HG03520 (cell line): ENCODE measurements around the gene PSMC1.
"Not testable (repeated sequence)": the region's sequence is repeated elsewhere in the genome, so short reads cannot be mapped to it uniquely, and the experiment has no call there.

Experiments used
- ATAC-seq: cut with Tn5 transposase; IDR thresholded peaks from one replicate; pipeline ENCODE4 v1.9.1; 2021; ENCODE audit warnings: mild to moderate bottlenecking, moderate library complexity; ENCODE audit not compliant: unreplicated experiment

Gene PSMC1

DNA sequence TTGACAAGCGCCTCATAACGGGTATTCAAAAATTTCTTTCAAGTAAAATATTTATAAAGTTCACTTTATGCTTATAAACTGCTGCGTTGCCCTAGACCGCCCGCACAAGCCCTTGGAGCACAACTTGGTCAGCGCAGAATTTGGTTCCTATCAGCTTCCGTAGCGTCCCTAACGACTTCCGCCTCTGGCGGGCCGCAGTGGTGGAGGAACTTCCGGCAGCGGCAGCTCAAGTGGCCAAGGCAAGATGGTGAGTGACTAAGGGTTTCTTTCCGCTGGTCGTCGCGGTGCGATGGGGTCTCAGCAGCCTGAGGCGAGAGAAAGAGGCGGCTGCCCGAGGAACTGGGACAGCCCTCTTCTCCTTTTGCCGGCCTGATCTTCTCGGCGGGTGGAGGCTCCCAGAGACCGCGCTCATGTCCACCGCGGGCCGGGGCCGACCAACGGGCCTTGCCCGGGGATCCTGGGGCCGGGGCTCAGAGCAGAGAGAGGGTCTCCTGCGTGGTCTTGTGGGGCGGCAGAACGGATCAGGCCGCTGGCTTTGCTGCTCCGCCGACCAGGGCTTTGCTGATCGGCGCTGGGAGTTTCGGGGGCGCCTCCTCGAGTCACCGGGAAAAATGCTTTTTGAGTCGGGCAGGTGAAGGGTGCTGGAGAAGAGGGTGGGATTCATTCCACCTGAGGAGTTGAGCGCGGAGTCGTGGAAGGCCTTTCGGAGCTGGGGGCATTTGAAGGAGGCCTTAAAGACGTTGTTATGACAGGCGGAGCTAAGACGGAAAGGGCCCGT is at the start of gene PSMC1:
Gene PSMC1, plus strand, starts transcription at position 200 of the 778 bp plus-strand sequence. Its CDS starts 45 bp downstream, at position 245.
- ATAC-seq: peak; percentile 95

GRCh38 chr14:90213099-90213748 is 43.1 kb upstream of the PSMC1 start:
- ATAC-seq: no peak

- ATAC-seq: no peak
Measured at GRCh38 chr14:90228478-90228877, 27.9 kb upstream of the PSMC1 start.

- not testable (repeated sequence) for ATAC-seq
Measured at GRCh38 chr14:90229942-90230341, 26.4 kb upstream of the PSMC1 start.

DNA sequence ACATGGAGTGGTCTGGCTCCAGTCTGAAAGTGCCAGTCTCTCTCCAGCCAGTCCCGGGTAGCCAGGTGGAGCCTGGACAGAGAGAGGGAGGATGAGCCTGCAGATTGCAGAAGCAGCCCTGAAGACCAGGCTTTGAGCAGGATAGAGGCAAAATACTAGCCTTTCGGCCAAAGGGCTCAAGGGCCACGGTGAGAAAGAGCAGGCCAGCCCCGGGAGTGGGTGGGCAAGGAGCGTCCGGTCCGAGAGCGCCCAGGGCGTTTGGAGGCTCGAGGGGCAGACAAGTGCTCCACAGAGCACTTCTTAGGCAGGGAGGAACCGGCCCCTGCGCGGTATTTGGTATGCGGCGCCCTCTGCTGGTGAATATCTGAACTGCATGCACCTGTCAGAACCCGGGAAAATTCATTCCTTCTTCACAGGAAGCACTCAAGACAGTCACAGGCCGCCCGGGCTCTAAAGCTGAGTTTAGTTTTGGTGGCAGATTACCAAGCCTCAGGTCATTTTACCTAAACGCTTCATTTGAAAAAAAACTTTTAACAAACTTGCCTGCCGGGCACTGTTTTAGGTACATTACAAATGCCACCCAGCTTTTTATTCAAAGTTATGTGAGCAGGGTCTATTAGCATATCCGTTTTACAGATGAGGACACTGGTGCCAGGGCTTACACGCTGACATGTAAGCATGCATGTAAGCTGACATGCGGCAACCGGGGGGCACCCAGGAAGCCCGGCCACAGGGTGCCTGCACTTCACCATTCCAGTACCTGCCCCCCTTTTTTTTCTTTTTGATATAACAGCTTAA is 21.0 kb upstream of the PSMC1 start:
- ATAC-seq: no peak

DNA sequence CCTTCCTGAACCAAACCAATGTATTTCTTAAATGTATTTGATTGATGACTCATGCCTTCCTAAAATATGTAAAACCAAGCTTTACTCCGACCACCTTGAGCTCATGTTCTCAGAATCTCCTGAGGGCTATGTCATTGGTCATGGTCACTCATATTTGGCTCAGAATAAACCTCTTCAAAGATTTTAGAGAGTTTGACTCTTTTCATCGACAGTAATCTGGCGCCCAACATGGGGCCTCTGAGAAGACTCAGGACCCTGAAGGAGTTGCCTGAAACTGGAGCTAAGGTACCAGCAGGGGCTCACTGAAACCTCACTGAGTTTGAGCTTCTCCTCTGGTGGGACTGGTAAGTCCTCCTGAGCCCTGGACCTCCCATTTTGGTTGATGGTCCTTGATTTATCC is 17.2 kb upstream of the PSMC1 start:
- no peak for ATAC-seq

DNA sequence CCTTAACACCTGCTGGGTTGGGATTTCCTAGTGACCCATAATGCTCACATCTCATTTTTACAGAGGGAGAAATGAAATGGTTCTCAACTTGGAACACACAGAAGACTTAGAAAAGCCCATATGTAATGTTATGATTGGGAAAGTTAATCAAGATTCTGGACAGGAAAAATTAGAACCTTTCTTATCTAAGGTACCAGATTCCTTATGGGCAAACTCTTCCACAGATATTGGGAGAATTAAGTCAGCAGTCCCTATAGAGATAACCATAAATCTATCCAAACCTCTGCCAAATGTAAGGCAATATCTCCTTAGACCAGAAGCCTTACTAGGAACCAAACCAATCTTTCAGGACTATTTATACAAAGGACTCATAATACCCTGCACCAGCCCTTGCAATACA is 13.9 kb upstream of the PSMC1 start:
- no peak for ATAC-seq

DNA sequence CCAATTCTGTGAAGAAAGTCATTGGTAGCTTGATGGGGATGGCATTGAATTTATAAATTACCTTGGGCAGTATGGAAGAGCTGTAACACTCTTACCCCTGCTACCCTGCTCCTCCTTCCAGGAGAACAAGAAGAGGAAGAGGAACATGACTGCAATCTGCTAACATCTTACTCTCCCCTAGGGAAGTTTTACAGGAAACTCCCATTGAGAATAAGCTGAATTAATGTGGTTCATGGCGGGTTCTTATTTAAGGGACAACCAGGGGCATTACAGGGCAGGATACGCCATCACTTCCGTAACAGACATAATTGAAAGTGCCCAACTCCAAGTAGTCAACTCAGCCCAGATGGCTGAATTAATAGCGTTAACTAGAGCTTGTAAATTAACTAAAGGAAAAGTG is 9.4 kb upstream of the PSMC1 start:
- ATAC-seq: no peak

- ATAC-seq: not testable (repeated sequence)
Measured at GRCh38 chr14:90247441-90247840, 8.9 kb upstream of the PSMC1 start.

GRCh38 chr14:90248594-90248993 is 7.8 kb upstream of the PSMC1 start:
- no peak for ATAC-seq

DNA sequence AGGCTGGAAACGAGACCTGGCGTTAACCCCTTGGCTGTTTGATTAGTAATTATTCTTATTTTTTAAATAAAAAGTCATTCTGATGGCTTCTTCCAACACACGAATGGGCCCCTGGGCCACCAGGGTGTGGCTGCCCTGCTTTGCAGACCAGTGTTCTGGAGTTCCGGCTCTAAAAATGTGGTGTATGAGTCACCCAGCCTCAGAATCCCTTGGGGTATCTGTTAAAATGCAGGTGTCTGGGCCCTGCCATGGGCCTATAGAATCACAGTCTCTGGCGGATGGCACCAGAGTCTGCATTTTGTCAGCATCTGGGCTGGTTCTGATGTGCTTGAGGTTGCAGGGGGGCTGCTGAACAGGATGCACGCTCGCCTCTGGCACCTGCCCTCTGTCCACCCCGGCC is 2.5 kb upstream of the PSMC1 start:
- ATAC-seq: no peak

DNA sequence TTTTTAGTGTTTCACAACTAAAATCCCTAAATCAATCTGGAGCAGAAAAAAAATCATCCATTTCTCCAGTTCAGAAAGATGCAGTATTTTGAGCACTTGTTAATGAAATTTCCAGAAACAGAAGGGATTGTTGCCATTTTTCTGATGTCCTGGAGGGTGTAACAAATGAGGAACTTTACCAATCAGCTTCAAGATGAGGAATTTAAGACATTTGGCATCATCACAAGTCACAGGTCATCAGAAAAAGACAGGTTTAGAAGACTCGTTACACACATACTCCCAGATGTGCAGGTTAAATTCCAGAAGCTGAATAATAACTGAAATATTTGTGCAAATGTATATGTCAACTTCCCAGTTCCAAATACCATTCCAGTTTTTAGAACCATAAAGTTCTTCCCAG is 482 bp upstream of the PSMC1 start:
- ATAC-seq: no peak

GRCh38 chr14:90263748-90264449 is 7.5 kb downstream of the PSMC1 start:
- ATAC-seq: peak; percentile 65

DNA sequence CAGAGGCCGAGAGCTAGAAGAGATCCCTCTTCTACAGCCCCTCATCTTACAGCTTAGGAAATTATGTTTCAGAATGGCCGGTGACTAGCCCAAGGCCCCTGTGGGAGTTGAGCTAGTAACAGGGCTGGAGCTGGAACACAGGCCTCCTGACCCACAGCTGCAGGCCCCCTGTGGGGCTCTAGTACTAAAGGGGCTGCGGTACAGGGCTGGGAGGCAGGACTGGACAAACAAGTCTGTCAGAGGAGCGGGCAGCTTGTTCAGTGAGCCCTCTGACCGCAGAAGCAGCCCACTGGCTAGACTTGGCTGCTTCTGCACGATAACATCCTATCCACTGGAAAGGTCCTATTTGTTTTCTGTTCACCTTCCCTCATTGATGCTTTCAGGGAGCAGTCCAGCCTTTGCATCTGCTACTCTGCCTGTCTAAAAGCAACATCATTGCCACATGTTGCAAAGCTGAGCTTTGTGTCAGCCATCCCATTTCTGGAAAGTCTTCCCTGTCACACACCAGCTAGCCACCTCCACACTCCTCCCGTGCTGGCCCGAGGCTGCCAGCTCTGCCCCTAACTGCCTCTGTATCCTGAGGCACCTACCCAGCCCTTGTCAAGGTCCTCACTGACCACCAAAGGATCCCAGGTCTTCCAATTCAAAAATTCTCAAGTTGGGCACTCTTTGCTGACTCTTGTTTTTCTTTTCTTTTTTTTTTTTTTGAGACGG is 10.2 kb downstream of the PSMC1 start:
- no peak for ATAC-seq

- no peak for ATAC-seq
Measured at GRCh38 chr14:90268420-90268819, 12.1 kb downstream of the PSMC1 start.

DNA sequence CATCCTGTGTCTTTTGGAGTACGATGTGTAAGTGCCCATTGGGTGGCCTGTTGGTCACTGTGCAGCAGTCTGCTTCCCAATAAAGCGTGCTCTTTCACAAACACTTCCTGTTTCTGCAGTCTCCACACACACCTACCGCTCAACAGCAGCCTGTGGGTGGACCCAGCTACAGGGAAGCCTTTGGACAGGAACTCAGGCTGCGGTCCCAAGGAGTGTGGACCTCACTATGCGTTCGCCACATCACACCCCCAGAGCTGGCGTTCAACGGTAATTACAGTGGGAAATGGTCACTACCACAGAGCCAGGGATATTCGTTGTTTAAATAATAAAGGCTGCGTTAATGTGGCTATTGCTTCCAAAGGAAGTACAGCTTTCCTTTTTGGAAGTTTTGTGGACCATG is 16.2 kb downstream of the PSMC1 start:
- ATAC-seq: no peak

- ATAC-seq: no peak
Measured at GRCh38 chr14:90273532-90273931, 17.2 kb downstream of the PSMC1 start.

- no peak for ATAC-seq
Measured at GRCh38 chr14:90274019-90274418, 17.7 kb downstream of the PSMC1 start.

DNA sequence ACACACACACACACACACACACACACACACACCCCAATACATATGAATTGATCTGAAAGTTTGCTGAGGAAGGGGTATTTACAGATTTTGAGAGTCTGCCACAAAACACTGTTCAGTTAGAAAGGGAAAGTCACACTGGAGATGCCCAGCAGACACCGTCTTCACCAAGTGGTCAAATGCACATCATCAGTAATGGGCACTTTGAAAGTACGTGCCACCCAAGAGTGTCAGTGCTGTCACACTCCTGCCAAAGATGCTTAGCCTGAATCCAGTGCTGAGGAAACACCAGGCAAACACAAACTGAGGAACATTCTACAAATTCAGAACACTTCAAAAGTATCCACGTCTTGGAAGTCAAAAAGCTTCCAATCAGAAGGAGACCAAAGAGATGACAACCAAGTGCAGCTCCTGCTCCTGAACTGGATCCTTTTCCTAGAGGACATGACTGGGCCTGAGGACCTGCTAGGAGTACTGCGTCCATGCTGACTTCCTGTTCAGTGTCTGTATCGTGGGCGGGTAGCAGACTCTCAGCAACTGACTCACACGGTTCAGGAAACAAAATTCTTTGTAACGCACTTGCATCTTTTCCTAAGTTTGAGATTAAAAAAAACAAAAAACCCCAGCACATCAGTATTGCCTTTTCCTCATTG is 18.6 kb downstream of the PSMC1 start:
- ATAC-seq: no peak

GRCh38 chr14:90275458-90275814 is 19.1 kb downstream of the PSMC1 start:
- no peak for ATAC-seq
